Spleen (tissue), 7 donors: ENCODE data around the gene RBM47.
A peak's percentile ranks its signal among the peaks of the same experiment; 100 is the strongest.

Experiments
- CTCF ChIP-seq, 11 experiments: fragments of 200-600 bp in 7 of 11; fragments of 450-650 bp in 4 of 11; sonication (generic) in 4 of 11; IDR thresholded peaks in 8 of 11; conservative IDR thresholded peaks in 3 of 11; 1 replicate in 7 of 11; 2 replicates in 4 of 11; pipeline versions ENCODE4 v1.4.0 to v1.8.0; 2016 to 2021; ENCODE audit warnings: antibody characterized with exemption in 11 of 11, inconsistent platforms in 4 of 11, mild to moderate bottlenecking in 1 of 11
- POLR2AphosphoS5 ChIP-seq, 3 donors: sonication (generic); formaldehyde crosslinking; IDR thresholded peaks; one replicate each; pipeline ENCODE4 v1.5.1; 2017; ENCODE audit warnings: antibody characterized with exemption in 3 of 3
- donor health status: DM: no; HTN: no; CAD: no; lungs with moderate emphysema.
- donor health status: DM: no; HTN: no; CAD: no.
- donor health status: DM: no; HTN: no; CAD: no.

- peak in 5 of 11 experiments; percentile 12 to 41 (median 27) for TF ChIP-seq CTCF (IDR thresholded peaks at IDR 0.05 in 8 of 11, conservative IDR thresholded peaks at IDR 0.05 in 3 of 11)
- TF ChIP-seq POLR2AphosphoS5 (IDR thresholded peaks at IDR 0.05): peak; percentile 71 to 87 (median 86)
Measured at GRCh38 chr4:40629401-40630334, at the start of gene RBM47.
